MM.1S (cell line): ENCODE data around the gene ZNF888.
"Not testable (repeated sequence)": the region's sequence is repeated elsewhere in the genome, so short reads cannot be mapped to it uniquely, and the experiment has no call there.

Experiments used
- DNase-seq: peaks from one replicate; pipeline ENCODE4 v3.0.0-alpha.2; 2015
- H2AFZ ChIP-seq: fragments of 300-600 bp; sonication (generic); 2 replicates; pipeline ENCODE4 v1.6.0; 2016; ENCODE audit warnings: antibody characterized with exemption, low read length
- H3F3A ChIP-seq: fragments of 300-600 bp; sonication (generic); 2 replicates; pipeline ENCODE4 v1.6.1; 2016; ENCODE audit warnings: mild to moderate bottlenecking, antibody characterized with exemption, low read length, moderate library complexity, mixed read lengths; ENCODE audit not compliant: insufficient read depth
- H3K27ac ChIP-seq: fragments of 300-600 bp; sonication (generic); 2 replicates; pipeline ENCODE4 v1.5.1; 2016; ENCODE audit warnings: mild to moderate bottlenecking, low read length
- H3K27me3 ChIP-seq: fragments of 300-600 bp; sonication (generic); replicated peaks from 2 replicates; pipeline ENCODE4 v1.6.0; 2016; ENCODE audit warnings: low read length; ENCODE audit not compliant: insufficient read depth
- H3K36me3 ChIP-seq: fragments of 300-600 bp; sonication (generic); replicated peaks from 2 replicates; pipeline ENCODE4 v1.6.1; 2016; ENCODE audit warnings: mild to moderate bottlenecking, low read length, mixed read lengths; ENCODE audit not compliant: insufficient read depth
- H3K4me1 ChIP-seq: fragments of 300-600 bp; sonication (generic); 2 replicates; pipeline ENCODE4 v1.6.1; 2016; ENCODE audit warnings: low read length, mixed read lengths
- H3K4me2 ChIP-seq: fragments of 300-600 bp; sonication (generic); 2 replicates; pipeline ENCODE4 v1.6.0; 2016; ENCODE audit warnings: low read depth, low read length
- H3K4me3 ChIP-seq: fragments of 300-600 bp; sonication (generic); 2 replicates; pipeline ENCODE4 v1.5.1; 2016; ENCODE audit warnings: low read length, mixed read lengths
- H3K79me2 ChIP-seq: fragments of 300-600 bp; sonication (generic); 2 replicates; pipeline ENCODE4 v1.6.1; 2016; ENCODE audit warnings: mixed run types, low read length, mixed read lengths
- H3K9ac ChIP-seq: fragments of 300-600 bp; sonication (generic); 2 replicates; pipeline ENCODE4 v1.6.1; 2016; ENCODE audit warnings: low read length, mixed read lengths
- H3K9me2 ChIP-seq: fragments of 300-600 bp; sonication (generic); replicated peaks from 2 replicates; pipeline ENCODE4 v1.6.1; 2016; ENCODE audit warnings: mild to moderate bottlenecking, low read length, mixed read lengths; ENCODE audit not compliant: insufficient read depth
- H3K9me3 ChIP-seq: fragments of 300-600 bp; sonication (generic); replicated peaks from 2 replicates; pipeline ENCODE4 v1.6.1; 2016; ENCODE audit warnings: mild to moderate bottlenecking, low read length, mixed read lengths; ENCODE audit not compliant: insufficient read depth
- H4K20me1 ChIP-seq: fragments of 300-600 bp; sonication (generic); 2 replicates; pipeline ENCODE4 v1.6.1; 2016; ENCODE audit warnings: mild to moderate bottlenecking, low read length, moderate library complexity, mixed read lengths; ENCODE audit not compliant: insufficient read depth
- CTCF ChIP-seq: fragments of 300-600 bp; sonication (generic); IDR thresholded peaks from 2 replicates; pipeline ENCODE4 v1.5.1; 2016; ENCODE audit warnings: antibody characterized with exemption, low read length, mixed read lengths
- EZH2 ChIP-seq: fragments of 300-600 bp; sonication (generic); optimal IDR thresholded peaks from 2 replicates; pipeline ENCODE3; 2017; ENCODE audit warnings: low read depth, mild to moderate bottlenecking, antibody characterized with exemption, low read length, mixed read lengths
- EZH2phosphoT487 ChIP-seq: fragments of 300-600 bp; sonication (generic); IDR thresholded peaks from 2 replicates; pipeline ENCODE4 v1.6.1; 2018; ENCODE audit warnings: antibody characterized with exemption, low read length

The ZNF888 gene

GRCh38 chr19:52948025-52948770 is 25.0 kb upstream of the ZNF888 start:
- Histone ChIP-seq H3K79me2 (no peaks in the 10 kb centered on the region), H3F3A (no peaks in the 10 kb centered on the region), H3K9ac (no peak overlapping the region), H3K9me3 (no peaks in the 10 kb centered on the region), H3K9me2 (no peaks in the 10 kb centered on the region), H2AFZ (no peak overlapping the region), H3K4me2 (no peak overlapping the region), H3K4me3 (no peak overlapping the region), H4K20me1 (no peaks in the 10 kb centered on the region), H3K27ac (no peak overlapping the region), H3K27me3 (no peaks in the 10 kb centered on the region), H3K4me1 (no peaks in the 10 kb centered on the region), H3K36me3 (no peaks in the 10 kb centered on the region)
- DNase-seq, result no peak
- TF ChIP-seq EZH2phosphoT487, result no peak
- TF ChIP-seq EZH2, result no peak
- no peak for TF ChIP-seq CTCF

- no peaks in the 10 kb centered on the region for H3F3A ChIP-seq
- H4K20me1 ChIP-seq, result no peaks in the 10 kb centered on the region
- H3K4me1 ChIP-seq, result no peaks in the 10 kb centered on the region
- H3K4me2 ChIP-seq, result no peak overlapping the region
- H3K9ac ChIP-seq, result no peak overlapping the region
- no peak overlapping the region for H2AFZ ChIP-seq
- no peaks in the 10 kb centered on the region for H3K9me2 ChIP-seq
- no peak for TF ChIP-seq EZH2
- no peak for TF ChIP-seq EZH2phosphoT487
- no peak for TF ChIP-seq CTCF
- no peaks in the 10 kb centered on the region for H3K79me2 ChIP-seq
- H3K27me3 ChIP-seq, result no peaks in the 10 kb centered on the region
- H3K36me3 ChIP-seq, result no peaks in the 10 kb centered on the region
- H3K27ac ChIP-seq, result no peak overlapping the region
- H3K4me3 ChIP-seq, result no peak overlapping the region
- H3K9me3 ChIP-seq, result no peaks in the 10 kb centered on the region
- DNase-seq, result no peak
Measured at GRCh38 chr19:52946322-52947310, 23.4 kb upstream of the ZNF888 start.

- no peaks in the 10 kb centered on the region for H3K9me3 ChIP-seq
- H3K4me3 ChIP-seq, result no peak overlapping the region
- no peak overlapping the region for H3K27ac ChIP-seq
- no peaks in the 10 kb centered on the region for H3K4me1 ChIP-seq
- no peak overlapping the region for H2AFZ ChIP-seq
- H3K27me3 ChIP-seq, result no peaks in the 10 kb centered on the region
- TF ChIP-seq EZH2phosphoT487 (no peak), EZH2 (no peak), CTCF (no peak)
- H4K20me1 ChIP-seq, result no peaks in the 10 kb centered on the region
- H3K9me2 ChIP-seq, result no peaks in the 10 kb centered on the region
- no peak overlapping the region for H3K9ac ChIP-seq
- H3K36me3 ChIP-seq, result no peaks in the 10 kb centered on the region
- no peaks in the 10 kb centered on the region for H3K79me2 ChIP-seq
- H3F3A ChIP-seq, result no peaks in the 10 kb centered on the region
- DNase-seq, result no peak
- no peak overlapping the region for H3K4me2 ChIP-seq
Measured at GRCh38 chr19:52945652-52946321, 22.6 kb upstream of the ZNF888 start.

- H3F3A ChIP-seq, H3K27me3 ChIP-seq, H3K4me3 ChIP-seq, H3K4me2 ChIP-seq, H3K79me2 ChIP-seq, H3K27ac ChIP-seq, H4K20me1 ChIP-seq, H3K9me2 ChIP-seq, H3K9ac ChIP-seq, H2AFZ ChIP-seq, H3K4me1 ChIP-seq, H3K36me3 ChIP-seq, DNase-seq, H3K9me3 ChIP-seq: not testable (repeated sequence)
Measured at GRCh38 chr19:52944703-52945493, 21.7 kb upstream of the ZNF888 start.
